ENCODE measurements around the gene TPM1. TPM values are rescaled to one million over a fixed set of nuclear protein-coding genes. Genes with fewer than 3 reads are reported as not detected.
"Not testable (repeated sequence)": the region's sequence is repeated elsewhere in the genome, so short reads cannot be mapped to it uniquely, and the experiment has no call there.

The TPM1 gene
- total RNA-seq: 2,255 and 2,551 TPM in 2 replicates

DNA sequence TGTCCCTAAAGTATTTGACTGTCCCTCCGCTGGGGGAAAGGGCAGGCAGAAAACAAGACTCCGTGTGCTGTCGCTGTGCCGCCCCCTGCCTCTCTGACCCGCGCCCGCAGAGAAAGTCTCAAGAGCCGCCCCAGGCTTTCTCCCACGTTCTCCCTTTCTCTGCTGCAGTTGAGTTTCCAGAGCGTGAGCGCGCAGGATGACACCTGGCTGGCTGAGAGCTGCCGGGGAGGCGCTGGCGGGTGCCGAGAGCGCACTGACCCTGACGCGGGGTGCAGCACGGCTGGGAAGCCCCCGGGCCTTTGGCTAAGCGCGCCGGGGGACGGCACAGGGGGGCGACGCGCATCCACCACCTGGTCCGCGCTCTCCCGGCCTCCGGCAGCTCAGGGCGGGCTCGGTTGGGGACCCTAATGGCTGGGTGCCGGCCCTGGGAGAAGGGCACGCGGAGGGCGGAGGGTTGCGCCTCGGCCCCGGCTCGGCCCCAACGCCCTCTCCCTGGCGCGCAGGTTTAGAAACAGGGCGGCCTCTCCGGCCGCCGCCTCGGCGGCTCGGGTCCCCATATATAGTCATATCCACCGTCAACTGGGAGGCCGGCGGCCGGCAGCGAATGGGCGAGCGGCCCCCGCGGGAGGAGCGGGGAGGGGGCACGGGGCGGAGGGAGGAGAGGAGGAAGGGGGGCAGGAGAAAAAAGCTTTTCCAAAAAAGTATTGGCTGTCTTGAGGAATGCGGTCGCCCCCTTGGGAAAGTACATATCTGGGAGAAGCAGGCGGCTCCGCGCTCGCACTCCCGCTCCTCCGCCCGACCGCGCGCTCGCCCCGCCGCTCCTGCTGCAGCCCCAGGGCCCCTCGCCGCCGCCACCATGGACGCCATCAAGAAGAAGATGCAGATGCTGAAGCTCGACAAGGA, at the start of gene TPM1:
Gene TPM1, plus strand, starts transcription at position 774 of the 903 bp plus-strand sequence. Its CDS starts 83 bp downstream, at position 857.
- peak; percentile 10 for TF ChIP-seq CTCF (IDR thresholded peaks at IDR 0.05; ENCODE audit: insufficient read depth, low read depth, low read length)

GRCh38 chr15:62993066-62993465, 49.5 kb upstream of the TPM1 start:
- no peak overlapping the region for H3K4me3 ChIP-seq (ENCODE audit: low read depth, low read length)
- no peak for DNase-seq (ENCODE audit: low read depth)
- no peak for TF ChIP-seq CTCF (IDR thresholded peaks at IDR 0.05; ENCODE audit: insufficient read depth, low read depth, low read length)

More for the DNA sequence above, at the start of gene TPM1:
- peak; percentile 95 for DNase-seq (ENCODE audit: low read depth)
- peak within 1 kb of the TSS; percentile 82 for H3K4me3 ChIP-seq (ENCODE audit: low read depth, low read length)

GRCh38 chr15:62993632-62994031, 48.9 kb upstream of the TPM1 start:
- DNase-seq (ENCODE audit: low read depth); H3K4me3 ChIP-seq (ENCODE audit: low read depth, low read length): not testable (repeated sequence)

- TF ChIP-seq CTCF (IDR thresholded peaks at IDR 0.05; ENCODE audit: insufficient read depth, low read depth, low read length): no peak
- H3K4me3 ChIP-seq (ENCODE audit: low read depth, low read length): no peak overlapping the region
- DNase-seq (ENCODE audit: low read depth): no peak
Observed at GRCh38 chr15:62994439-62994838, 48.1 kb upstream of the TPM1 start.

DNA sequence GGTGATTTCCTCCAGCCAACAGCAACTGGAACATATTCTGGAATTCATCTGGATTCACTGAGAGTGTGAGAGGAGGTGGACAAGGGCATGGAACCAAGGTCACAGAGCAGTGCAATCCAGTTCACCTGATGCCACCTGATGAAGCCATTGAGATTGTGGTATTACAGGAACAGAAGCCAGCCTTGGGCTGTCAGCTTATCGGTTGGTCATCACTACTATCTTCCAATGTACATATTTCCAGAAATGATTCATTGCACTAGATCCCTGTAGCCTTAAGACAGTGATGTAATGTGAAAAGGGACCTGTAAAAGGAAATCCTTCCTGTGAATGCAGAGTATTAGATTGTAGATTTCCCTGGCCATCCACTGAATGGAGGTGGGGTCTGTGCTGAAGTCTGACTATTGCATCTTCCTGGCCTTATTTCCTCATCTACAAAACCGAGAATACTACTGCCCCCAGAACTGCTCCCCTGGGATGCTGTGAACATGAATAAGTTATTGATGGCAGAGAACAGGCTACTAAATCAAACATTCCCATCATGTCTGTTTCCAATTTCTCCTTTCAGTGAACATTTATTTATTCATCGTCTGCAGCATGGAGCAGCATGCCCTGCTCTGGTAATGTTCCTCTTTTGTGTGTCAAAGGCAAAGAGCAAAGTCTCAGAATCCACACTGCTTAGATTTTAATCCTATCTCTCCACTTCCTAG, 47.4 kb upstream of the TPM1 start:
- DNase-seq (ENCODE audit: low read depth): peak; percentile 42
- TF ChIP-seq CTCF (IDR thresholded peaks at IDR 0.05; ENCODE audit: insufficient read depth, low read depth, low read length): no peak
- H3K4me3 ChIP-seq (ENCODE audit: low read depth, low read length): no peak overlapping the region

- H3K4me3 ChIP-seq (ENCODE audit: low read depth, low read length): no peak overlapping the region
- TF ChIP-seq CTCF (IDR thresholded peaks at IDR 0.05; ENCODE audit: insufficient read depth, low read depth, low read length): no peak
- no peak for DNase-seq (ENCODE audit: low read depth)
Observed at GRCh38 chr15:62997441-62997840, 45.1 kb upstream of the TPM1 start.

DNA sequence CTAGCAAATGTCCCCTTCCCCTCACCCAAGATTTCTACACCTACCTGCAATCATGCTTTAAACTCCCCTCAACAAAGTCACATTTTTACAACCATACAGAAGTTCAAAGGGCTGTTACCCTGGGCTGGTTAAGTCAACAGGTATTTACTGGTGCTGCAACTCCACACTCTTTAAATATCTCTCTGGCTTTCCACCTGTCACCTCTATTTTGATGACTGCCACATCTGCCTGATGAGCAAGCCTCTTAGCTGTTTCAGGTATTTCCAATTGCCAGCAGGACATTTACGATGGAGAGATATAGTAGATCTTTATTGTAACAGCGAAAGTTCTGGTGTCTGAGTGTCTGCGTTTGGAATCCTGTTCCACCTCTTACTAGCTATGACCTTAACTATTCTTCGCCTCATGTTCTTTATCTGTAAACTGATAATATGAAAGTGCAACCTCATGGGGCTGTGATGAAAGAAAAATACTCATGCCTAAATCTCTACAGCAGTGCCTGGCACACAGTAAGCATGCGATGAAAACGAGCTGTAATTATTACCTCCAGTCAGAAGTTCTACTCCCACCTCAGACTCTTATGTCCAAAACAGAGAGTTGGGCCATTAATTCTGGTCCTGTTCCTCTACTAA, 44.2 kb upstream of the TPM1 start:
- no peak for DNase-seq (ENCODE audit: low read depth)
- no peak overlapping the region for H3K4me3 ChIP-seq (ENCODE audit: low read depth, low read length)
- TF ChIP-seq CTCF (IDR thresholded peaks at IDR 0.05; ENCODE audit: insufficient read depth, low read depth, low read length): no peak

Measured in fibroblast of villous mesenchyme (primary cell).